Activated CD8-positive, alpha-beta memory T cell treated with anti-CD3 and anti-CD28 coated beads, Interleukin-2, amount 50 U/mL, for 1 hour (primary cell): ENCODE measurements around the gene ARHGEF6.
"Not testable (repeated sequence)": the region's sequence is repeated elsewhere in the genome, so short reads cannot be mapped to it uniquely, and the experiment has no call there.

Source experiments
- DNase-seq: peaks from one replicate; pipeline ENCODE4 v3.0.0-alpha.2; 2020; ENCODE audit errors: extremely low read depth

The ARHGEF6 gene

GRCh38 chrX:136783159-136783558, 2.4 kb upstream of the ARHGEF6 start:
- no peak for DNase-seq

GRCh38 chrX:136781180-136781797, 557 bp upstream of the ARHGEF6 start:
- DNase-seq: no peak

GRCh38 chrX:136780241-136780640, 491 bp downstream of the ARHGEF6 start:
- DNase-seq: no peak

- DNase-seq: no peak
These were observed 1.4 kb downstream of the ARHGEF6 start for GRCh38 chrX:136779346-136779781.

- DNase-seq: no peak
These were observed 1.8 kb downstream of the ARHGEF6 start for GRCh38 chrX:136778916-136779315.

- DNase-seq: no peak
These were observed 2.7 kb downstream of the ARHGEF6 start for GRCh38 chrX:136778020-136778419.

- no peak for DNase-seq
These were observed 7.1 kb downstream of the ARHGEF6 start for GRCh38 chrX:136773648-136774047.

- DNase-seq: not testable (repeated sequence)
These were observed 8.9 kb downstream of the ARHGEF6 start for GRCh38 chrX:136771869-136772268.

GRCh38 chrX:136768469-136769084, 12.2 kb downstream of the ARHGEF6 start:
- DNase-seq: no peak

GRCh38 chrX:136767104-136767941, 13.4 kb downstream of the ARHGEF6 start:
- no peak for DNase-seq

- no peak for DNase-seq
These were observed 14.0 kb downstream of the ARHGEF6 start for GRCh38 chrX:136766785-136767103.

GRCh38 chrX:136765821-136766356, 14.8 kb downstream of the ARHGEF6 start:
- DNase-seq: no peak

GRCh38 chrX:136764206-136764605, 16.5 kb downstream of the ARHGEF6 start:
- DNase-seq: no peak

GRCh38 chrX:136762820-136763452, 17.8 kb downstream of the ARHGEF6 start:
- no peak for DNase-seq

- DNase-seq: no peak
These were observed 19.3 kb downstream of the ARHGEF6 start for GRCh38 chrX:136761421-136761820.

- DNase-seq: no peak
These were observed 20.8 kb downstream of the ARHGEF6 start for GRCh38 chrX:136759968-136760367.

GRCh38 chrX:136755411-136755810, 25.3 kb downstream of the ARHGEF6 start:
- DNase-seq: no peak

- no peak for DNase-seq
These were observed 26.1 kb downstream of the ARHGEF6 start for GRCh38 chrX:136754651-136755050.

GRCh38 chrX:136752796-136753195, 27.9 kb downstream of the ARHGEF6 start:
- DNase-seq: no peak

- no peak for DNase-seq
These were observed 28.4 kb downstream of the ARHGEF6 start for GRCh38 chrX:136752346-136752745.

- no peak for DNase-seq
These were observed 30.4 kb downstream of the ARHGEF6 start for GRCh38 chrX:136750364-136750763.
